ENCODE measurements around the gene PRKN. TPM values are rescaled to one million over a fixed set of nuclear protein-coding genes. Genes with fewer than 3 reads are reported as not detected.
A peak's percentile ranks its signal among the peaks of the same experiment; 100 is the strongest.

The PRKN gene
- total and polyA plus RNA-seq, 2 experiments from 2014 or later: 11.7 to 28.1 TPM

DNA sequence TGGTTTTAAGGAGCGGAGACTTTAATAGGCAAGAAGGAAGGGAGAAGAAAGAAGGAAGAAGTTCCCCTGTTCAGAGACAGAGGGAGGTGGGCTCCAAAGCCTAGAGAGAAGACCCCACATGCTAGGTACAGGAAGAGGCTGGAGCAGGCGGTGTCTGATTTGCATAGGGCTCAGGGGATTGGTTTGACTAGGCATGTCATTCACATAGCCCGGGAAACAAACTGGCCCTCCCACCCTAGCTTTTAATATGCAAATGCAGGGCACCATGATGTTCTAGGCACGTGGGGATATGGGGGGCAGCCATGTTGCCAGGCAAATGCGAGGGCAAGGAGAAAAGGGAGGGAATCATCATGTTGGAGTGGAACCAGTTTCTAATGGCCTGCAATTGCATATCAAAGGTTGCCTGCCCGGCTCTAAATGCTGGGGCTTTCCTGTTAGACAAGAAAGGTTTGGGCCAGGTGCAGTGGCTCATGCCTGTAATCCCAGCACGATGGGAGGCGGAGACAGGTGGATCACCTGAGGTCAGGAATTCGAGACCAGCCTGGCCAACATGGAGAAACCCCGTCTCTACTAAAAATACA, 1419.4 kb downstream of the PRKN start:
- DNase-seq (ENCODE audit: low read depth in 1 of 2, low spot score in 1 of 2): no peak
- no peaks in the 10 kb centered on the region for H3K27me3 ChIP-seq
- no peaks in the 10 kb centered on the region for H3K4me1 ChIP-seq (ENCODE audit: low read depth)
- H3K4me3 ChIP-seq: no peak overlapping the region
- no peaks in the 10 kb centered on the region for H3K36me3 ChIP-seq
- no peak for TF ChIP-seq CTCF (IDR thresholded peaks at IDR 0.05; ENCODE audit: low read depth, low read length)
- H3K27ac ChIP-seq: no peak overlapping the region
- H3K9me3 ChIP-seq (ENCODE audit: low read depth): no peaks in the 10 kb centered on the region

- Histone ChIP-seq H3K27me3 (no peaks in the 10 kb centered on the region), H3K36me3 (no peaks in the 10 kb centered on the region), H3K27ac (no peak overlapping the region), H3K9me3 (ENCODE audit: low read depth) (no peaks in the 10 kb centered on the region), H3K4me1 (ENCODE audit: low read depth) (no peaks in the 10 kb centered on the region), H3K4me3 (no peak overlapping the region)
- DNase-seq (ENCODE audit: low read depth in 1 of 2, low spot score in 1 of 2): no peak
- TF ChIP-seq CTCF (IDR thresholded peaks at IDR 0.05; ENCODE audit: low read depth, low read length): no peak
Measured at GRCh38 chr6:161305860-161306259, 1421.7 kb downstream of the PRKN start.

GRCh38 chr6:161303628-161304340, 1423.8 kb downstream of the PRKN start:
- H3K4me3 ChIP-seq: no peak overlapping the region
- no peak for TF ChIP-seq CTCF (IDR thresholded peaks at IDR 0.05; ENCODE audit: low read depth, low read length)
- H3K36me3 ChIP-seq: no peaks in the 10 kb centered on the region
- H3K9me3 ChIP-seq (ENCODE audit: low read depth): no peaks in the 10 kb centered on the region
- no peaks in the 10 kb centered on the region for H3K27me3 ChIP-seq
- no peak overlapping the region for H3K27ac ChIP-seq
- DNase-seq (ENCODE audit: low read depth in 1 of 2, low spot score in 1 of 2): peak in 1 of 2 donors; percentile 32
- no peaks in the 10 kb centered on the region for H3K4me1 ChIP-seq (ENCODE audit: low read depth)

GRCh38 chr6:161302949-161303348, 1424.6 kb downstream of the PRKN start:
- H3K4me1 ChIP-seq (ENCODE audit: low read depth): no peaks in the 10 kb centered on the region
- no peak overlapping the region for H3K27ac ChIP-seq
- no peak overlapping the region for H3K4me3 ChIP-seq
- H3K9me3 ChIP-seq (ENCODE audit: low read depth): no peaks in the 10 kb centered on the region
- TF ChIP-seq CTCF (IDR thresholded peaks at IDR 0.05; ENCODE audit: low read depth, low read length): no peak
- DNase-seq (ENCODE audit: low read depth in 1 of 2, low spot score in 1 of 2): no peak
- H3K36me3 ChIP-seq: no peaks in the 10 kb centered on the region
- no peaks in the 10 kb centered on the region for H3K27me3 ChIP-seq

GRCh38 chr6:161301338-161301737, 1426.2 kb downstream of the PRKN start:
- Histone ChIP-seq H3K9me3 (ENCODE audit: low read depth) (no peaks in the 10 kb centered on the region), H3K27ac (no peak overlapping the region), H3K4me3 (no peak overlapping the region), H3K27me3 (no peaks in the 10 kb centered on the region), H3K4me1 (ENCODE audit: low read depth) (no peaks in the 10 kb centered on the region), H3K36me3 (no peaks in the 10 kb centered on the region)
- DNase-seq (ENCODE audit: low read depth in 1 of 2, low spot score in 1 of 2): peak; percentile 31 to 91
- TF ChIP-seq CTCF (IDR thresholded peaks at IDR 0.05; ENCODE audit: low read depth, low read length): no peak
